ENCODE measurements around the gene G0S2. TPM values are rescaled to one million over a fixed set of nuclear protein-coding genes. Genes with fewer than 3 reads are reported as not detected.

G0S2 gene
- polyA plus RNA-seq, 3 donors, result 176 to 1,583 (median 373) TPM

DNA sequence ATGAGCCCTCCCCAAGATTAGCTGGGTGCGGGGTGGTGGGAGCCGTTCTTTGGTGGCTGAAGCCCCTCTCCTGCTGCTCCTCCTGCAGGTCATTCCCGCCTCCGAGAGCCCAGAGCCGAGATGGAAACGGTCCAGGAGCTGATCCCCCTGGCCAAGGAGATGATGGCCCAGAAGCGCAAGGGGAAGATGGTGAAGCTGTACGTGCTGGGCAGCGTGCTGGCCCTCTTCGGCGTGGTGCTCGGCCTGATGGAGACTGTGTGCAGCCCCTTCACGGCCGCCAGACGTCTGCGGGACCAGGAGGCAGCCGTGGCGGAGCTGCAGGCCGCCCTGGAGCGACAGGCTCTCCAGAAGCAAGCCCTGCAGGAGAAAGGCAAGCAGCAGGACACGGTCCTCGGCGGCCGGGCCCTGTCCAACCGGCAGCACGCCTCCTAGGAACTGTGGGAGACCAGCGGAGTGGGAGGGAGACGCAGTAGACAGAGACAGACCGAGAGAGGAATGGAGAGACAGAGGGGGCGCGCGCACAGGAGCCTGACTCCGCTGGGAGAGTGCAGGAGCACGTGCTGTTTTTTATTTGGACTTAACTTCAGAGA, 448 bp downstream of the G0S2 start:
- peak overlapping the region; percentile 38 to 80 (median 46) for H3K4me3 ChIP-seq (replicated peaks in 1 of 3; ENCODE audit: low read depth in 2 of 3, low read length in 3 of 3)
- H3K27ac ChIP-seq (ENCODE audit: low read depth in 1 of 2, low read length in 2 of 2), result peak overlapping the region in 1 of 2 donors; percentile 90
- peaks cover 40 to 54% of the 10 kb centered on the region in 2 donors for H3K27me3 ChIP-seq (ENCODE audit: control insufficient read depth in 2 of 2, insufficient read depth in 2 of 2, low read length in 2 of 2)
- H3K9ac ChIP-seq (ENCODE audit: insufficient read depth, low read length, poor library complexity, severe bottlenecking), result peak overlapping the region; percentile 79
- H3K79me2 ChIP-seq (ENCODE audit: insufficient read depth, low read length), result no peaks in the 10 kb centered on the region
- TF ChIP-seq, protein P1, sequence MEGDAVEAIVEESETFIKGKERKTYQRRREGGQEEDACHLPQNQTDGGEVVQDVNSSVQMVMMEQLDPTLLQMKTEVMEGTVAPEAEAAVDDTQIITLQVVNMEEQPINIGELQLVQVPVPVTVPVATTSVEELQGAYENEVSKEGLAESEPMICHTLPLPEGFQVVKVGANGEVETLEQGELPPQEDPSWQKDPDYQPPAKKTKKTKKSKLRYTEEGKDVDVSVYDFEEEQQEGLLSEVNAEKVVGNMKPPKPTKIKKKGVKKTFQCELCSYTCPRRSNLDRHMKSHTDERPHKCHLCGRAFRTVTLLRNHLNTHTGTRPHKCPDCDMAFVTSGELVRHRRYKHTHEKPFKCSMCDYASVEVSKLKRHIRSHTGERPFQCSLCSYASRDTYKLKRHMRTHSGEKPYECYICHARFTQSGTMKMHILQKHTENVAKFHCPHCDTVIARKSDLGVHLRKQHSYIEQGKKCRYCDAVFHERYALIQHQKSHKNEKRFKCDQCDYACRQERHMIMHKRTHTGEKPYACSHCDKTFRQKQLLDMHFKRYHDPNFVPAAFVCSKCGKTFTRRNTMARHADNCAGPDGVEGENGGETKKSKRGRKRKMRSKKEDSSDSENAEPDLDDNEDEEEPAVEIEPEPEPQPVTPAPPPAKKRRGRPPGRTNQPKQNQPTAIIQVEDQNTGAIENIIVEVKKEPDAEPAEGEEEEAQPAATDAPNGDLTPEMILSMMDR (IDR thresholded peaks at IDR 0.05), result no peak
- no peaks in the 10 kb centered on the region for H3K36me3 ChIP-seq (replicated peaks in 1 of 2; ENCODE audit: control insufficient read depth in 1 of 2, insufficient read depth in 2 of 2, low read length in 2 of 2)
- peak overlapping the region; percentile 65 to 98 (median 96) for H3K27ac Mint-ChIP-seq
- H3K4me1 ChIP-seq (ENCODE audit: control insufficient read depth in 1 of 2, insufficient read depth in 2 of 2, low read length in 2 of 2), result peaks cover 44 to 47% of the 10 kb centered on the region in 2 donors
- peak overlapping the region; percentile 77 for H3K4me2 ChIP-seq (replicated peaks; ENCODE audit: extremely low read depth, low read length, poor library complexity, severe bottlenecking)
- peaks cover 9% of the 10 kb centered on the region for H4K20me1 ChIP-seq (ENCODE audit: insufficient read depth, low read length)
- H3K4me3 Mint-ChIP-seq, result peak overlapping the region; percentile 94 to 96
- no peak for DNase-seq
- peaks cover 13 to 46% of the 10 kb centered on the region in 2 donors for H3K36me3 Mint-ChIP-seq
- peaks cover 61 to 62% (median 62%) of the 10 kb centered on the region in 3 donors for H3K27me3 Mint-ChIP-seq (ENCODE audit: low read depth in 3 of 3)
- H2AFZ ChIP-seq (ENCODE audit: insufficient read depth, low read depth, low read length, poor library complexity, severe bottlenecking), result peak overlapping the region; percentile 54
- WGBS (ENCODE audit: insufficient coverage), result under 1% methylated on average over 29 of the region's 34 CpGs
- intact Hi-C loops (cut with micrococcal nuclease), result loop anchor here in 1 of 2 donors (5.0 to 10.0 kb wide), 2 partner anchors 33 to 51 kb away; no protein-coding TSS in a partner anchor
- H3K9me3 Mint-ChIP-seq, result peaks cover 4 to 31% (median 15%) of the 10 kb centered on the region in 7 donors
- peaks cover 67% of the 10 kb centered on the region for H3K4me1 Mint-ChIP-seq
- no peaks in the 10 kb centered on the region for H3K9me3 ChIP-seq (replicated peaks in 1 of 2; ENCODE audit: control insufficient read depth in 1 of 2, insufficient read depth in 1 of 2, low read length in 2 of 2)

DNA sequence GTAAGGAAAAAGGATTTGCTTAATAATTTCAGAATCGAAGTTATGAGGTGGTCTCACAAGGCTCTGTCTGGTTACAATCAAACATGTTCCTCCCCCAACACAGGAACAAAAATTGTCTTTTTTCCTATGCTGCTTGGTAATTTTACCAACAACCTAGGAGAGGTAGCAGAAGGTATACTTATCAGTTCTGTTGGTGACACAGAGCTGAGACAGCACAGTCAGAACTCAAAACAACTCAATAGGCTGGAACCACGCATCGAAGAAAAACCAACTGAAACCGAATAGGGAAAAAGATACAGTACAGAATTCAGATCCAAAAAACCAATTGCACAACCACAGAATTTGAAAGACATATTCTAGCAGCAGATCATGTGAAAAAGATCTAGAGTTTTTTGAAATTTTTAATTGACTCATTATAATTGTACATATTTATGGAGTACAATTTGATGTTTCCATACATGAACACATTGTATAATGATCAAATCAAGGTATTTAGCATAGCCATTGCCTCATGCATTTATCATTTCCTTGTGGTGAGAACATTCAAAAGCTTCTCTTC, 3.8 kb downstream of the G0S2 start:
- Mint-ChIP-seq H3K9me3 (peaks cover 1 to 29% (median 15%) of the 10 kb centered on the region in 7 donors), H3K36me3 (peaks cover 13 to 36% of the 10 kb centered on the region in 2 donors), H3K4me1 (peaks cover 39% of the 10 kb centered on the region), H3K27ac (peak overlapping the region in 3 of 7 donors; percentile 1 to 76 (median 6)), H3K4me3 (peak overlapping the region in 1 of 2 donors; percentile 56), H3K27me3 (ENCODE audit: low read depth in 3 of 3) (peaks cover 63 to 83% (median 73%) of the 10 kb centered on the region in 3 donors)
- H2AFZ ChIP-seq (ENCODE audit: insufficient read depth, low read depth, low read length, poor library complexity, severe bottlenecking), result no peak overlapping the region
- peaks cover 21 to 24% of the 10 kb centered on the region in 2 donors for H3K4me1 ChIP-seq (ENCODE audit: control insufficient read depth in 1 of 2, insufficient read depth in 2 of 2, low read length in 2 of 2)
- no peaks in the 10 kb centered on the region for H3K79me2 ChIP-seq (ENCODE audit: insufficient read depth, low read length)
- intact Hi-C loops (cut with micrococcal nuclease), result loop anchor here in 1 of 2 donors (5.0 to 10.0 kb wide), 2 partner anchors 37 to 54 kb away; no protein-coding TSS in a partner anchor
- TF ChIP-seq, protein P1 (IDR thresholded peaks at IDR 0.05), result no peak
- no peaks in the 10 kb centered on the region for H3K36me3 ChIP-seq (replicated peaks in 1 of 2; ENCODE audit: control insufficient read depth in 1 of 2, insufficient read depth in 2 of 2, low read length in 2 of 2)
- H3K9ac ChIP-seq (ENCODE audit: insufficient read depth, low read length, poor library complexity, severe bottlenecking), result no peak overlapping the region
- peaks cover 9% of the 10 kb centered on the region for H4K20me1 ChIP-seq (ENCODE audit: insufficient read depth, low read length)
- H3K4me3 ChIP-seq (replicated peaks in 1 of 3; ENCODE audit: low read depth in 2 of 3, low read length in 3 of 3), result no peak overlapping the region
- no CpG with 5 or more reads among the region's 4 CpGs for WGBS (ENCODE audit: insufficient coverage)
- DNase-seq, result no peak
- no peaks in the 10 kb centered on the region for H3K9me3 ChIP-seq (replicated peaks in 1 of 2; ENCODE audit: control insufficient read depth in 1 of 2, insufficient read depth in 1 of 2, low read length in 2 of 2)
- peaks cover 72 to 87% of the 10 kb centered on the region in 2 donors for H3K27me3 ChIP-seq (ENCODE audit: control insufficient read depth in 2 of 2, insufficient read depth in 2 of 2, low read length in 2 of 2)
- no peak overlapping the region for H3K4me2 ChIP-seq (replicated peaks; ENCODE audit: extremely low read depth, low read length, poor library complexity, severe bottlenecking)
- no peak overlapping the region for H3K27ac ChIP-seq (ENCODE audit: low read depth in 1 of 2, low read length in 2 of 2)
